Gastrocnemius medialis (tissue), 4 donors: Measurements from ENCODE around the gene BDH2.

Experiments used
- CTCF ChIP-seq, 5 experiments: fragments of 450-650 bp in 3 of 5; fragments of 200-600 bp in 2 of 5; sonication (generic) in 2 of 5; IDR thresholded peaks in 4 of 5; conservative IDR thresholded peaks in 1 of 5; 1 replicate in 4 of 5; 2 replicates in 1 of 5; pipeline ENCODE4 v1.5.1; 2016 to 2019; ENCODE audit warnings: antibody characterized with exemption in 5 of 5, mild to moderate bottlenecking in 3 of 5, moderate library complexity in 3 of 5
- POLR2A ChIP-seq, 2 donors: fragments of 450-650 bp; IDR thresholded peaks; one replicate each; pipeline ENCODE4 v1.6.1; 2017; ENCODE audit warnings: antibody characterized with exemption in 2 of 2, mild to moderate bottlenecking in 2 of 2, moderate library complexity in 2 of 2

- no peak for TF ChIP-seq CTCF (IDR thresholded peaks at IDR 0.05 in 4 of 5, conservative IDR thresholded peaks at IDR 0.05 in 1 of 5)
- TF ChIP-seq POLR2A (IDR thresholded peaks at IDR 0.05): no peak
Observed at GRCh38 chr4:103098756-103099440, 736 bp downstream of the BDH2 start.
